Superior temporal gyrus (tissue), 1 donor: Measurements from ENCODE around the gene FAM83G.

Experiments
- DNase-seq: peaks from one replicate; pipeline ENCODE4 v3.0.0-alpha.2; 2016; ENCODE audit errors: extremely low spot score

The FAM83G gene

DNA sequence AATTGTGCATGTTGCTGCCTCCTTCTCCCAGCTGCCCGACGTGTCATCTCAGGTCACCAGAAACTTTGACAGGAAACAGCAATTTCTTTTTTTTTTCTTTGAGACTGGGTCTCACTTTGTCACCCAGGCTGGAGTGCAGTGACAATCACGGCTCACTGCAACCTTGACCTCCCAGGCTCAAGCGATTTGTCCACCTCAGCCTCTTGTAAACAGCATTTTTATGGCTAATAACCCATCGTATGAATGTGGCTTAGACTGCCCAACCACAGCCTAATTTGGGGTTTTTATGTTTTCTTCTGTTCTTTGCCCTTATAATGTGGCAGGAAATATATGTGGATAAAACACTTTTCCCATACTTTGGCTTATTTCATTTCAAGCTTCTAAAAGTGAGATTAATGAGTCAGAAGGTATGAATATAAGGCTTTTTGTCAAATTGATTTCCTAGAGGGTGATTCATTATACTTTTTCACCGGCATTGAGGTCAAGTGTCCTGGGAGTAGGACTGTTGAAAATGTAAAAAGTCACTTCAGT, 83.6 kb downstream of the FAM83G start:
- no peak for DNase-seq

DNA sequence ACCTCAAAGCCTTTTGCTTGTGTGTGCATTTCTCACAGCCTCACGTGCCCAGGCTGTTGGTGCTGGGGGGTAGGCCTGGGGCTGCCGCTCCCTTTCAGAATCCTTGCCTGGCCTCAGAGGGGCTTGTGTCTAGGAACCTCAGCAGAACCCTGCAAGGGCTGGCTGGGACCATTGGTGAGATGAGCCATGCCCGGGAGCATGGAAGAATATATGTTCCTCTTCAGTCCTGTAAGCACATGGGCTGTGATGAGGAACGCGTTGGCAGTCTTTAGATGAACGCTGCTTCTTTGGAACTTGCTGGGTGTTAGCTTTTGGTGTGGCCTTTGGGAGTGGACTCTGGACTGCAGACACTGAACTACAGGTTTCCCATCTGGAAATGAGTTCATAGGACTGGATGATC, 84.6 kb downstream of the FAM83G start:
- no peak for DNase-seq
